Neural crest cell (in vitro differentiated cells): ENCODE measurements around the gene OSGEP. TPM values are rescaled to one million over a fixed set of nuclear protein-coding genes. Genes with fewer than 3 reads are reported as not detected.
A peak's percentile ranks its signal among the peaks of the same experiment; 100 is the strongest.
"Not testable (repeated sequence)": the region's sequence is repeated elsewhere in the genome, so short reads cannot be mapped to it uniquely, and the experiment has no call there.

ENCODE experiments used
- DNase-seq: peaks from one replicate; pipeline ENCODE4 v3.0.0; 2021; ENCODE audit warnings: low read depth, mixed read lengths, low spot score
- H3K27ac Mint-ChIP-seq: one replicate; pipeline ENCODE4 v1.8.0; 2021; ENCODE audit warnings: mild to moderate bottlenecking, mixed read lengths; ENCODE audit not compliant: unreplicated experiment
- H3K27me3 Mint-ChIP-seq: 2 replicates; pipeline ENCODE4 v1.8.0; 2021; ENCODE audit warnings: low read depth, mild to moderate bottlenecking, mixed read lengths
- H3K36me3 Mint-ChIP-seq: 2 replicates; pipeline ENCODE4 v1.8.0; 2021; ENCODE audit warnings: low read depth, mild to moderate bottlenecking, mixed read lengths
- H3K4me1 Mint-ChIP-seq: 2 replicates; pipeline ENCODE4 v1.8.0; 2021; ENCODE audit warnings: mixed read lengths
- H3K4me3 Mint-ChIP-seq: one replicate; pipeline ENCODE4 v1.8.0; 2021; ENCODE audit warnings: mild to moderate bottlenecking, mixed read lengths
- H3K9me3 Mint-ChIP-seq: 2 replicates; pipeline ENCODE4 v1.8.0; 2021; ENCODE audit warnings: mixed read lengths
- CTCF ChIP-seq: fragments of 200-600 bp; sonication (generic); conservative IDR thresholded peaks from 2 replicates; pipeline ENCODE4 v1.5.0; 2021; ENCODE audit warnings: antibody characterized with exemption, mild to moderate bottlenecking
- total RNA-seq: library from RNA; stranded (reverse); gene quantifications from 2 replicates; pipeline ENCODE4 v1.2.1, GENCODE V29; 2021

OSGEP gene
- total RNA-seq, 1 donor from 2014 or later: 68.1 TPM

- Mint-ChIP-seq H3K27ac (peak overlapping the region; percentile 15), H3K4me1 (peaks cover 22% of the 10 kb centered on the region), H3K27me3 (peaks cover 12% of the 10 kb centered on the region), H3K36me3 (peaks cover 8% of the 10 kb centered on the region), H3K9me3 (peaks cover 3% of the 10 kb centered on the region), H3K4me3 (no peak overlapping the region)
- no peak for DNase-seq
- TF ChIP-seq CTCF: no peak
Observed at GRCh38 chr14:20460458-20461224, 6.0 kb upstream of the OSGEP start.

- H3K4me3 Mint-ChIP-seq: no peak overlapping the region
- peak overlapping the region; percentile 15 for H3K27ac Mint-ChIP-seq
- H3K27me3 Mint-ChIP-seq: peaks cover 5% of the 10 kb centered on the region
- no peak for DNase-seq
- H3K4me1 Mint-ChIP-seq: peaks cover 22% of the 10 kb centered on the region
- no peak for TF ChIP-seq CTCF
- peaks cover 8% of the 10 kb centered on the region for H3K36me3 Mint-ChIP-seq
- peaks cover 3% of the 10 kb centered on the region for H3K9me3 Mint-ChIP-seq
Observed at GRCh38 chr14:20458031-20458789, 3.6 kb upstream of the OSGEP start.

- Mint-ChIP-seq H3K27me3 (peaks cover 5% of the 10 kb centered on the region), H3K27ac (no peak overlapping the region), H3K4me1 (peaks cover 25% of the 10 kb centered on the region), H3K4me3 (no peak overlapping the region), H3K9me3 (peaks cover 3% of the 10 kb centered on the region), H3K36me3 (peaks cover 8% of the 10 kb centered on the region)
- TF ChIP-seq CTCF: no peak
- DNase-seq: no peak
Observed at GRCh38 chr14:20456971-20457370, 2.4 kb upstream of the OSGEP start.

GRCh38 chr14:20455355-20456300 lies 1.0 kb upstream of the OSGEP start:
- Mint-ChIP-seq H3K4me3 (no peak overlapping the region), H3K36me3 (peaks cover 4% of the 10 kb centered on the region), H3K27me3 (no peaks in the 10 kb centered on the region), H3K27ac (no peak overlapping the region), H3K9me3 (no peaks in the 10 kb centered on the region), H3K4me1 (peaks cover 16% of the 10 kb centered on the region)
- DNase-seq: no peak
- no peak for TF ChIP-seq CTCF

- not testable (repeated sequence) for H3K27me3 Mint-ChIP-seq, DNase-seq, H3K4me1 Mint-ChIP-seq, H3K27ac Mint-ChIP-seq, H3K9me3 Mint-ChIP-seq
- Mint-ChIP-seq H3K36me3 (peaks cover 24% of the 10 kb centered on the region), H3K4me3 (peak overlapping the region; percentile 82)
Observed at GRCh38 chr14:20452831-20453230, 1.8 kb downstream of the OSGEP start.
